HepG2 (cell line): ENCODE results near the gene PLIN5. TPM values are rescaled to one million over a fixed set of nuclear protein-coding genes. Genes with fewer than 3 reads are reported as not detected.

Experiments used
- ARNT ChIP-seq: fragments of 450-650 bp; IDR thresholded peaks from 2 replicates; pipeline ENCODE4 v1.6.1; 2017
- BATF2 ChIP-seq: sonication (generic); formaldehyde crosslinking; IDR thresholded peaks from 2 replicates; pipeline ENCODE4 v1.8.0; 2022; ENCODE audit warnings: mild to moderate bottlenecking, missing genetic modification reagents, moderate library complexity
- HDAC2 ChIP-seq: sonication (generic); formaldehyde crosslinking; IDR thresholded peaks from 2 replicates; pipeline ENCODE4 v1.4.0; 2020; ENCODE audit warnings: missing genetic modification reagents
- HHEX ChIP-seq: IDR thresholded peaks from 2 replicates; pipeline ENCODE4 v1.6.1; 2016; ENCODE audit warnings: control low read depth
- HINFP ChIP-seq: sonication (generic); formaldehyde crosslinking; IDR thresholded peaks from 2 replicates; pipeline ENCODE4 v1.4.0; 2020; ENCODE audit warnings: low read depth, mild to moderate bottlenecking, missing genetic modification reagents
- HNRNPLL ChIP-seq: fragments of 200-400 bp; formaldehyde crosslinking; IDR thresholded peaks from 2 replicates; pipeline ENCODE4 v1.6.1; 2017; ENCODE audit warnings: mild to moderate bottlenecking, low read depth, low read length; ENCODE audit not compliant: poor library complexity, severe bottlenecking
- IRF9 ChIP-seq: sonication (generic); formaldehyde crosslinking; IDR thresholded peaks from 2 replicates; pipeline ENCODE4 v1.8.0; 2022; ENCODE audit warnings: missing genetic modification reagents, mild to moderate bottlenecking, borderline replicate concordance
- KDM2A ChIP-seq: sonication (generic); formaldehyde crosslinking; IDR thresholded peaks from 2 replicates; pipeline ENCODE4 v1.4.0; 2020; ENCODE audit warnings: low read depth, missing genetic modification reagents, borderline replicate concordance
- KLF16 ChIP-seq, 2 experiments: sonication (generic) in 1 of 2; formaldehyde crosslinking in 1 of 2; IDR thresholded peaks; 2 replicates each; pipeline versions ENCODE4 v1.6.1 to v1.8.0; 2016 to 2023; ENCODE audit warnings: missing genetic modification reagents in 2 of 2, missing compliant biosample characterization in 1 of 2
- RFXANK ChIP-seq: IDR thresholded peaks from 2 replicates; pipeline ENCODE4 v1.6.1; 2016
- SMYD3 ChIP-seq: sonication (generic); formaldehyde crosslinking; IDR thresholded peaks from 2 replicates; pipeline ENCODE4 v1.8.1; 2023; ENCODE audit warnings: mild to moderate bottlenecking, missing genetic modification reagents
- TBX2 ChIP-seq: sonication (generic); formaldehyde crosslinking; IDR thresholded peaks from 2 replicates; pipeline ENCODE4 v1.5.0; 2020; ENCODE audit warnings: missing genetic modification reagents, mild to moderate bottlenecking, borderline replicate concordance
- YEATS2 ChIP-seq: sonication (generic); formaldehyde crosslinking; IDR thresholded peaks from 2 replicates; pipeline ENCODE4 v1.4.0; 2020; ENCODE audit warnings: missing genetic modification reagents, borderline replicate concordance
- ZFP36 ChIP-seq: fragments of 150-350 bp; IDR thresholded peaks from 2 replicates; pipeline ENCODE4 v1.6.1; 2018; ENCODE audit warnings: borderline replicate concordance, low read length, low read depth; ENCODE audit not compliant: partially characterized antibody
- ZHX1 ChIP-seq: sonication (generic); formaldehyde crosslinking; IDR thresholded peaks from 2 replicates; pipeline ENCODE4 v1.8.1; 2022; ENCODE audit warnings: low read depth, mild to moderate bottlenecking, missing genetic modification reagents
- ZNF10 ChIP-seq: sonication (generic); formaldehyde crosslinking; IDR thresholded peaks from 2 replicates; pipeline ENCODE4 v1.4.0; 2020; ENCODE audit warnings: mild to moderate bottlenecking, low read depth, missing genetic modification reagents, borderline replicate concordance
- ZNF124 ChIP-seq: sonication (generic); formaldehyde crosslinking; IDR thresholded peaks from 2 replicates; pipeline ENCODE4 v1.4.0; 2020; ENCODE audit warnings: missing genetic modification reagents
- ZNF275 ChIP-seq: sonication (generic); formaldehyde crosslinking; IDR thresholded peaks from 2 replicates; pipeline ENCODE4 v1.8.0; 2022; ENCODE audit warnings: missing genetic modification reagents, mild to moderate bottlenecking, inconsistent platforms, borderline replicate concordance
- ZNF558 ChIP-seq: sonication (generic); formaldehyde crosslinking; IDR thresholded peaks from 2 replicates; pipeline ENCODE4 v1.9.0; 2022; ENCODE audit warnings: mild to moderate bottlenecking, missing genetic modification reagents, borderline replicate concordance
- polyA plus RNA-seq, 8 experiments: library from polyadenylated mRNA; depleted of rRNA in 3 of 8; stranded (reverse) in 7 of 8; unstranded in 1 of 8; fragments of >200 nt; fragmentation: Illumina TruSeq in 4 of 8; extraction: Trizol in 4 of 8; gene quantifications; 2 replicates each; pipeline versions ENCODE4 v1.2.1 to v1.2.3, GENCODE V29; 2011 to 2016; ENCODE audit warnings: low read depth in 4 of 8, missing spikeins in 1 of 8, mixed read lengths in 1 of 8; ENCODE audit not compliant: insufficient read depth in 1 of 8
- total RNA-seq, 5 experiments: library from RNA; depleted of rRNA; stranded (reverse); fragments of >200 nt; fragmentation: Illumina TruSeq; extraction: Trizol; gene quantifications; 2 replicates each; pipeline ENCODE4 v1.2.3, GENCODE V29; 2016; ENCODE audit warnings: low read depth in 1 of 5

PLIN5 gene
- total and polyA plus RNA-seq, 2 of the 13 experiments (the other 11 are each of a cell fraction or from before 2014, with no cell fraction given) = 1.8 to 4.8 TPM

GRCh38 chr19:4576016-4576933 is 41.3 kb upstream of the PLIN5 start (continued):
- TF ChIP-seq ARNT (no peak), ZFP36 (peak; percentile 87), RFXANK (CRISPR knock-in tag) (no peak), ZHX1 (peak; percentile 14; the same call in 1 of the 2 replicates), HINFP (CRISPR knock-in tag) (0 out of 2 replicates have a peak, but pooled peaks have one; percentile 16), HDAC2 (peak; percentile 75), BATF2 (CRISPR knock-in tag) (no peak), KLF16 (CRISPR knock-in tag; IDR thresholded peaks at IDR 0.05) (0 out of 4 replicates have a peak, but pooled peaks of 1 of the 2 experiments have one; percentile 53), YEATS2 (no peak), ZNF124 (CRISPR knock-in tag) (no peak), ZNF558 (CRISPR knock-in tag) (no peak), HNRNPLL (no peak), HHEX (no peak), SMYD3 (CRISPR knock-in tag) (no peak), ZNF10 (CRISPR knock-in tag) (no peak), IRF9 (CRISPR knock-in tag) (peak; percentile 74; the same call in 1 of the 2 replicates), ZNF275 (CRISPR knock-in tag) (no peak), KDM2A (no peak), TBX2 (CRISPR knock-in tag) (no peak)
